Body of pancreas (tissue), 4 donors: ENCODE measurements around the gene PAK4.

ENCODE experiments used
- CTCF ChIP-seq, 7 experiments: fragments of 450-650 bp in 4 of 7; fragments of 200-600 bp in 3 of 7; sonication (generic) in 3 of 7; IDR thresholded peaks; one replicate each; pipeline ENCODE4 v1.5.1; 2016 to 2019; ENCODE audit warnings: antibody characterized with exemption in 7 of 7
- POLR2A ChIP-seq, 3 donors: fragments of 450-650 bp; IDR thresholded peaks; one replicate each; pipeline ENCODE4 v1.6.1; 2016; ENCODE audit warnings: antibody characterized with exemption in 3 of 3, mild to moderate bottlenecking in 2 of 3

- TF ChIP-seq CTCF (IDR thresholded peaks at IDR 0.05) (no peak), POLR2A (IDR thresholded peaks at IDR 0.05) (no peak)
Measured at GRCh38 chr19:39103151-39103550, 22.4 kb upstream of the PAK4 start.
